ENCODE measurements around the gene DAPK2. TPM values are rescaled to one million over a fixed set of nuclear protein-coding genes. Genes with fewer than 3 reads are reported as not detected.

DAPK2 gene
- total RNA-seq, 1 experiment from 2014 or later = 1.4 TPM

GRCh38 chr15:64019764-64020163 lies 26.5 kb downstream of the DAPK2 start:
- Histone ChIP-seq H3K4me1 (no peaks in the 10 kb centered on the region), H3K27me3 (replicated peaks; ENCODE audit: control insufficient read depth, insufficient read depth, low read length) (no peaks in the 10 kb centered on the region), H3K36me3 (ENCODE audit: control insufficient read depth, insufficient read depth, low read length) (no peaks in the 10 kb centered on the region), H3K4me3 (ENCODE audit: low read depth, low read length) (no peak overlapping the region), H3K9me3 (no peaks in the 10 kb centered on the region)
- Mint-ChIP-seq H3K27me3 (ENCODE audit: insufficient read depth, unreplicated experiment) (no peaks in the 10 kb centered on the region), H3K9me3 (ENCODE audit: unreplicated experiment) (no peaks in the 10 kb centered on the region), H3K4me1 (ENCODE audit: low read depth, unreplicated experiment) (peaks cover 15% of the 10 kb centered on the region), H3K27ac (ENCODE audit: unreplicated experiment) (no peak overlapping the region), H3K36me3 (ENCODE audit: insufficient read depth, unreplicated experiment) (no peaks in the 10 kb centered on the region), H3K4me3 (ENCODE audit: unreplicated experiment) (no peak overlapping the region)
- CTCF ChIA-PET = no interaction called here
- intact Hi-C loops (cut with micrococcal nuclease; ENCODE audit: unreplicated experiment) = no loop called here
- TF ChIP-seq, protein P1, sequence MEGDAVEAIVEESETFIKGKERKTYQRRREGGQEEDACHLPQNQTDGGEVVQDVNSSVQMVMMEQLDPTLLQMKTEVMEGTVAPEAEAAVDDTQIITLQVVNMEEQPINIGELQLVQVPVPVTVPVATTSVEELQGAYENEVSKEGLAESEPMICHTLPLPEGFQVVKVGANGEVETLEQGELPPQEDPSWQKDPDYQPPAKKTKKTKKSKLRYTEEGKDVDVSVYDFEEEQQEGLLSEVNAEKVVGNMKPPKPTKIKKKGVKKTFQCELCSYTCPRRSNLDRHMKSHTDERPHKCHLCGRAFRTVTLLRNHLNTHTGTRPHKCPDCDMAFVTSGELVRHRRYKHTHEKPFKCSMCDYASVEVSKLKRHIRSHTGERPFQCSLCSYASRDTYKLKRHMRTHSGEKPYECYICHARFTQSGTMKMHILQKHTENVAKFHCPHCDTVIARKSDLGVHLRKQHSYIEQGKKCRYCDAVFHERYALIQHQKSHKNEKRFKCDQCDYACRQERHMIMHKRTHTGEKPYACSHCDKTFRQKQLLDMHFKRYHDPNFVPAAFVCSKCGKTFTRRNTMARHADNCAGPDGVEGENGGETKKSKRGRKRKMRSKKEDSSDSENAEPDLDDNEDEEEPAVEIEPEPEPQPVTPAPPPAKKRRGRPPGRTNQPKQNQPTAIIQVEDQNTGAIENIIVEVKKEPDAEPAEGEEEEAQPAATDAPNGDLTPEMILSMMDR (IDR thresholded peaks at IDR 0.05; ENCODE audit: insufficient read depth in 1 of 2, low read depth in 1 of 2, low read length in 1 of 2, severe bottlenecking in 1 of 2, unreplicated experiment in 1 of 2) = no peak
- POLR2A ChIA-PET = no interaction called here
- no peak for DNase-seq
- no TSS peak for BruUV-seq (replicated peaks)

DNA sequence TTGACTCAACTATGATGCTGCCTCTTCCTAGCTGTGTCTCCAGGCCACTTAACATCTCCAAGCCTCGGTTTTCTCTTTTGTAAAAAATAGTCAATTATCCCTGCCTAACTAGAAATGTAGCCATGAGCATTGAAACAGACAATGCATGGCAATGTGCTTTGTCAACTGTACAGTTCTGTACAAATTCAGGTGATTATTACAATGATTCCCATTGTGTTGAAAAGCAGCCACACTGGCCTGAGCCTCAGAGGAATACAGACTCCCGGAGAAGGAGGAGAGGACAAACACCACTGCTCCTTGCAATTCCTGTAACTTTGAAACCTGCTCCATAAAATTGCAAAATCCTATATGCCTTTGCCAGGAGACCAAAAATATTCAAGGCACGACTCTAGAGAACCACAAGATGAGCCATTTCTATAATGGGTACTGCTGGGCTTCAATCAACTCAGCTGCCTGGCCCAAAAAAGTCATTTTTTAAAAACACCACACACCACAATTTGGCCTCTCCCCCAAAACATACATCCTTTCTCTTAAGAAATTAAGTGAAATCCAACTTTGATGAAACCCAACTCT lies 28.6 kb downstream of the DAPK2 start:
- Mint-ChIP-seq H3K4me1 (ENCODE audit: low read depth, unreplicated experiment) (peaks cover 15% of the 10 kb centered on the region), H3K9me3 (ENCODE audit: unreplicated experiment) (no peaks in the 10 kb centered on the region), H3K36me3 (ENCODE audit: insufficient read depth, unreplicated experiment) (no peaks in the 10 kb centered on the region), H3K4me3 (ENCODE audit: unreplicated experiment) (no peak overlapping the region), H3K27ac (ENCODE audit: unreplicated experiment) (no peak overlapping the region), H3K27me3 (ENCODE audit: insufficient read depth, unreplicated experiment) (no peaks in the 10 kb centered on the region)
- no TSS peak for BruUV-seq (replicated peaks)
- Histone ChIP-seq H3K36me3 (ENCODE audit: control insufficient read depth, insufficient read depth, low read length) (no peaks in the 10 kb centered on the region), H3K4me1 (no peaks in the 10 kb centered on the region), H3K9me3 (no peaks in the 10 kb centered on the region), H3K4me3 (ENCODE audit: low read depth, low read length) (no peak overlapping the region), H3K27me3 (replicated peaks; ENCODE audit: control insufficient read depth, insufficient read depth, low read length) (no peaks in the 10 kb centered on the region)
- ChIA-PET CTCF (no interaction called here), POLR2A (no interaction called here)
- no peak for DNase-seq
- intact Hi-C loops (cut with micrococcal nuclease; ENCODE audit: unreplicated experiment) = no loop called here
- TF ChIP-seq, protein P1 (IDR thresholded peaks at IDR 0.05; ENCODE audit: insufficient read depth in 1 of 2, low read depth in 1 of 2, low read length in 1 of 2, severe bottlenecking in 1 of 2, unreplicated experiment in 1 of 2) = no peak

DNA sequence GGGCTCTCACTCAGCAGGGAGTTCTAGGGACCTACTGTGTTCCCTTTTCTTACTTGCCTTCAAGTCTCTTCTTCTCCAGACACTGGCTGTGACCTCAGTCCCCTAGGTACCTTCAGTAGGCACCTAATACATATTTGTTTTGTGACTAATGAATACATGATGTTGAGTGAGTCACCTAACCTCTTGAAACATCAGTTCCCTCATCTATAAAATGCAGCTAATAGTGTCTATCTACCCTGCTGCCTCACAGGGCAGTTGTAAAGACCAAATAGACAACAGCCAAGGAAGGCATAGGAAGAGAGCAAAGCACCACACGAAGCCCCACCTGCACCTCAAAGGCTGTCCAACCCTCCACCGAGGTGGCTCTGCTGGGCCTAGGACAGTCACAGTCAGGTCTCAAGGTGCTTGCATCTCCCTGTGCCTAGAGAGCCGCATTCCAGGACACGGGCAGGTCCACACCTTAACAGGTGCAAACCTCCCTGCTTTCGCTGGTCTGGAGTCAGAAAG lies 29.1 kb downstream of the DAPK2 start:
- no peaks in the 10 kb centered on the region for H3K27me3 Mint-ChIP-seq (ENCODE audit: insufficient read depth, unreplicated experiment)
- TF ChIP-seq, protein P1 (IDR thresholded peaks at IDR 0.05; ENCODE audit: insufficient read depth in 1 of 2, low read depth in 1 of 2, low read length in 1 of 2, severe bottlenecking in 1 of 2, unreplicated experiment in 1 of 2) = no peak
- H3K4me3 Mint-ChIP-seq (ENCODE audit: unreplicated experiment) = no peak overlapping the region
- no peak for DNase-seq
- no peak overlapping the region for H3K27ac Mint-ChIP-seq (ENCODE audit: unreplicated experiment)
- H3K4me1 Mint-ChIP-seq (ENCODE audit: low read depth, unreplicated experiment) = peaks cover 15% of the 10 kb centered on the region
- Histone ChIP-seq H3K27me3 (replicated peaks; ENCODE audit: control insufficient read depth, insufficient read depth, low read length) (no peaks in the 10 kb centered on the region), H3K4me1 (no peaks in the 10 kb centered on the region), H3K9me3 (no peaks in the 10 kb centered on the region), H3K4me3 (ENCODE audit: low read depth, low read length) (no peak overlapping the region), H3K36me3 (ENCODE audit: control insufficient read depth, insufficient read depth, low read length) (no peaks in the 10 kb centered on the region)
- POLR2A ChIA-PET = no interaction called here
- CTCF ChIA-PET = no interaction called here
- no TSS peak for BruUV-seq (replicated peaks)
- intact Hi-C loops (cut with micrococcal nuclease; ENCODE audit: unreplicated experiment) = no loop called here
- no peaks in the 10 kb centered on the region for H3K9me3 Mint-ChIP-seq (ENCODE audit: unreplicated experiment)
- H3K36me3 Mint-ChIP-seq (ENCODE audit: insufficient read depth, unreplicated experiment) = no peaks in the 10 kb centered on the region
